Naive B cell (primary cell): ENCODE results near the gene PRKCE. TPM values are rescaled to one million over a fixed set of nuclear protein-coding genes. Genes with fewer than 3 reads are reported as not detected.

Source experiments
- ATAC-seq, 2 donors: fragments of 150-1000 bp; cut with Tn5 transposase; 2 replicates each; pipeline ENCODE4 v1.10.0; 2021; ENCODE audit warnings: low read depth in 2 of 2, mild to moderate bottlenecking in 2 of 2, moderate library complexity in 2 of 2
- DNase-seq: peaks from one replicate; pipeline ENCODE4 v3.0.0; 2022
- H3K27ac Mint-ChIP-seq, 6 donors: one replicate each; pipeline ENCODE4 v1.8.0; 2020 to 2022; ENCODE audit warnings: mild to moderate bottlenecking in 6 of 6, mixed read lengths in 6 of 6, moderate library complexity in 5 of 6, inconsistent platforms in 2 of 6
- H3K27me3 Mint-ChIP-seq, 3 donors: one replicate each; pipeline ENCODE4 v1.8.0; 2021 to 2022; ENCODE audit warnings: mixed read lengths in 3 of 3, mild to moderate bottlenecking in 1 of 3
- H3K36me3 Mint-ChIP-seq, 2 donors: one replicate each; pipeline ENCODE4 v1.8.0; 2020 to 2022; ENCODE audit warnings: mixed read lengths in 2 of 2, inconsistent platforms in 1 of 2, mild to moderate bottlenecking in 1 of 2
- H3K4me1 Mint-ChIP-seq, 3 donors: one replicate each; pipeline ENCODE4 v1.8.0; 2020 to 2022; ENCODE audit warnings: mixed read lengths in 3 of 3, inconsistent platforms in 1 of 3, mild to moderate bottlenecking in 1 of 3, moderate library complexity in 1 of 3
- H3K4me3 Mint-ChIP-seq, 8 donors: one replicate each; pipeline ENCODE4 v1.8.0; 2020 to 2022; ENCODE audit warnings: mild to moderate bottlenecking in 8 of 8, mixed read lengths in 8 of 8, moderate library complexity in 8 of 8, inconsistent platforms in 2 of 8
- H3K9me3 Mint-ChIP-seq, 7 donors: one replicate each; pipeline ENCODE4 v1.8.0; 2020 to 2022; ENCODE audit warnings: mixed read lengths in 7 of 7, mild to moderate bottlenecking in 5 of 7, inconsistent platforms in 2 of 7, moderate library complexity in 1 of 7
- polyA plus RNA-seq, 6 donors: library from polyadenylated mRNA; unstranded; fragments of 300-500 nt; fragmentation: Illumina TruSeq; gene quantifications; one replicate each; pipeline ENCODE4 v1.2.3, GENCODE V29; 2021; ENCODE audit warnings: low read depth in 6 of 6

PRKCE gene
- 10 to 100 TPM; 14.8 to 33.3 (median 23.2) TPM for polyA plus RNA-seq

DNA sequence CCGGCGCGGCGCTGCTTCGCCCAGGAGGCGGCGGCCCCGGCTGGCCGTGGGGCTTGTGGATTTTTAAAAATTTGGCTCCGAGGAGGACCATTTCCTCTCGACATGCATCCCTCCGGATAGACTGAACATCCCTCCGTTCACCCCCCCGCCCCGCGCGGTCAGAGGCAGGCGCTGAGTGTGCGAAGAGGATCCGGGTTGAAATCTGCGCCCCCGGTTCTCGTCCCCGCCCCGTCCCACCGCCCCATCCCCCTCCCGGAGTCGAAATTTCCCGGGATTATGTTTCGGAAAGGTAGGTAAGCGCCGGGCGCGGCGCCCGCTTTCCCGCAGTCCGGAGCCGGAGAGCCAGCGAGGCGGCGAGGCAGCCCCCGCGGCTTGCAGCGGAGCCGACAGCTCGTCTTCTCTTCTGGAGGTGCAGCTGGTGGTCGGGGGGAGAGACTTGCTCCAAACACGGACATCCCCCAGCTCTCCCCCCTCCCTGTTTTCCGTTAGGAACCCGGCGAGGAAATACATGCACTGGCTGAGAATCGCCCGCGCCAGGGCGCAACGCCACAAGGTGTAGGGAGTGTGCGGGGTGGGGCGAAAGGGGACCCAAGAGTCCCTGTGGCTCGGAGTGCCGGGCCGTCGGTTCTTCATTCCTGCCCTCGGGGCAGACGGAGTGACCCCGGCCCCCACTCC lies at the start of gene PRKCE:
PRKCE (plus strand) TSS at position 261 of the 675 bp plus-strand sequence.
- Mint-ChIP-seq H3K9me3 (peaks cover 0 to 4% (median 0%) of the 10 kb centered on the region in 7 donors), H3K4me1 (peaks cover 46 to 64% (median 61%) of the 10 kb centered on the region in 3 donors), H3K4me3 (peak within 1 kb of the TSS; percentile 80 to 99 (median 99)), H3K36me3 (peaks cover 0 to 8% of the 10 kb centered on the region in 2 donors), H3K27ac (peak within 1 kb of the TSS; percentile 95 to 99 (median 98)), H3K27me3 (no peaks in the 10 kb centered on the region)
- peak; percentile 18 for DNase-seq
- ATAC-seq: peak; percentile 12 to 19

DNA sequence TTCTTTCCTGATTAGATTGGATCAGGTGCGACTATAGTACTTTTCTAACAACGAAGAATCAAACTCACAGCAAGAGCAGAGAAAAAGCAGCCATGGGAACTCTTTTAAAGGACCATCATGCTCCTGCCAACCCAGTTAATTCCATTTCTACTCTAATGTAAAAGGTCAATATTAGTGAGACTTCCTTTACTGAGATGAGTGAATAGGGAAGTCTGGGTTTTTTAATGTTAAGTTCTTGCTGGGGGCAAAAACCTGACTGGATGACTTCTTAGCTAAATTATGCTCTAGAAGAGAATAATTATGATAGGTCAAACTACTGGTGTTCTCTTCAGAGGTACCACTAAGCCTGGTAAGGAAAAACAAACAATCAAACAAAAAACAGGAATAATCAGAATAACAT lies 48.9 kb upstream of the PRKCE start:
- Mint-ChIP-seq H3K27ac (peak overlapping the region in 4 of 6 donors; percentile 61 to 91 (median 72)), H3K27me3 (no peaks in the 10 kb centered on the region), H3K4me1 (peaks cover 6 to 22% (median 18%) of the 10 kb centered on the region in 3 donors), H3K9me3 (no peaks in the 10 kb centered on the region), H3K36me3 (peaks cover 20 to 40% of the 10 kb centered on the region in 2 donors), H3K4me3 (no peak overlapping the region)
- DNase-seq: no peak
- ATAC-seq: no peak

DNA sequence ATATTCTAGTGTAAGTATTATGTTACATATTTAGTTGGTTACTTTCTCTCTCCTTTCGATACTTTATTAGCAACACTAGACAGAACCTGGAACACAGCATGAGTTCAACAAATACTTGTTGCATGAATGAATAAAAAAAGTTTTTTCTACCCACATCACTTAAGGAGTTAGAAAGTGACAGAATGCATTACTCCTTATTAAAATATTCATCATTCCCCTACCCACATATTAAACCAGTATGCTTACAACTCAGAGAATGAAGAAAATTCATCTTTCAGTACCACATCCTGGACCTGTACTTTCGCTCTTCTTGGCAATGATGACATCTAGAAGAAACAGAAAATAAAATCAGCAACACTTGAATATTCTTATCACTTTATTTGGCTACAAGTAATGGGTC lies 46.4 kb upstream of the PRKCE start:
- no peak overlapping the region for H3K4me3 Mint-ChIP-seq
- H3K27me3 Mint-ChIP-seq: no peaks in the 10 kb centered on the region
- DNase-seq (no peak), ATAC-seq (no peak)
- no peaks in the 10 kb centered on the region for H3K9me3 Mint-ChIP-seq
- peaks cover 3 to 24% of the 10 kb centered on the region in 2 donors for H3K36me3 Mint-ChIP-seq
- peaks cover 19 to 34% (median 32%) of the 10 kb centered on the region in 3 donors for H3K4me1 Mint-ChIP-seq
- no peak overlapping the region for H3K27ac Mint-ChIP-seq

DNA sequence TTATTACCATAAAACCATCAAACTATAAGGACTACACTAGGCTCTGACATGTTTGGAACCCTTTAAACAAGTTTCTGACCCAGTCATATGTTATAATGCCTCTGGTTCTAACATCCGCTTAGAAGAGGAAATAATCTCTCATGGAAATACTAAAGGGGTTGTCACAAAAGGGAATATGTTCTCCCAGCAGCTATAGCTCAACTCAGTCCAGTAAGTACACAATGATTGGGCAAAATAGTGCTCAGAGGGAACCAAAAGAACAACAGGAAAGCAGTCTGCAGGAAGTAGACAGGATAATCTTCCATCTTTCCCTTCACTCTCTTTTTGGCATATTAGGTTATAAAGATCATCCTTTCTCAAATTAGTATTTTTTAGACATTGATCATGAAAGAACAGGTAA lies 44.7 kb upstream of the PRKCE start:
- Mint-ChIP-seq H3K4me3 (peak overlapping the region in 1 of 8 donors; percentile 39), H3K27ac (peak overlapping the region in 2 of 6 donors; percentile 7 to 33), H3K4me1 (peaks cover 35 to 38% (median 36%) of the 10 kb centered on the region in 3 donors), H3K27me3 (no peaks in the 10 kb centered on the region), H3K36me3 (peaks cover 3 to 17% of the 10 kb centered on the region in 2 donors), H3K9me3 (no peaks in the 10 kb centered on the region)
- DNase-seq: no peak
- no peak for ATAC-seq

DNA sequence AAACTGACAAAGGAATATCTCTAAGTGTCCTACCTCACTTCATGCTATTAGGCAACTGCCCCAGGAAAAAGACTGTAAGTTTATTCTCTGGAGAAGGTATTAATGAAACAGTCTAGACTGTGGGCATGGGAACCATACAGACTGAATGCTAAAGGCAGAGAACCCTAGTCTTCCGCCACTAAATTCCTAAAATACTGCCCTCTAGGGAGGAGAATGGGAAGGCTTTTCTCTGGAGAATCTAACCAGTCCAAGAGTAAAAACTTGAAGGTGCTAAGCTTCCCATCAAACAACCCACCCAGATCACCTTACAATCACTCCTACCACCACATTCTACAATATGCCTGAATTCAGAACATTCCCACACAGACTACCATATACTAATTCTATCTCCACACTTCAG lies 43.8 kb upstream of the PRKCE start:
- H3K36me3 Mint-ChIP-seq: peaks cover 3 to 15% of the 10 kb centered on the region in 2 donors
- peak overlapping the region in 1 of 8 donors; percentile 39 for H3K4me3 Mint-ChIP-seq
- H3K27me3 Mint-ChIP-seq: no peaks in the 10 kb centered on the region
- no peak overlapping the region for H3K27ac Mint-ChIP-seq
- peaks cover 35 to 41% (median 39%) of the 10 kb centered on the region in 3 donors for H3K4me1 Mint-ChIP-seq
- ATAC-seq (no peak), DNase-seq (no peak)
- H3K9me3 Mint-ChIP-seq: no peaks in the 10 kb centered on the region

DNA sequence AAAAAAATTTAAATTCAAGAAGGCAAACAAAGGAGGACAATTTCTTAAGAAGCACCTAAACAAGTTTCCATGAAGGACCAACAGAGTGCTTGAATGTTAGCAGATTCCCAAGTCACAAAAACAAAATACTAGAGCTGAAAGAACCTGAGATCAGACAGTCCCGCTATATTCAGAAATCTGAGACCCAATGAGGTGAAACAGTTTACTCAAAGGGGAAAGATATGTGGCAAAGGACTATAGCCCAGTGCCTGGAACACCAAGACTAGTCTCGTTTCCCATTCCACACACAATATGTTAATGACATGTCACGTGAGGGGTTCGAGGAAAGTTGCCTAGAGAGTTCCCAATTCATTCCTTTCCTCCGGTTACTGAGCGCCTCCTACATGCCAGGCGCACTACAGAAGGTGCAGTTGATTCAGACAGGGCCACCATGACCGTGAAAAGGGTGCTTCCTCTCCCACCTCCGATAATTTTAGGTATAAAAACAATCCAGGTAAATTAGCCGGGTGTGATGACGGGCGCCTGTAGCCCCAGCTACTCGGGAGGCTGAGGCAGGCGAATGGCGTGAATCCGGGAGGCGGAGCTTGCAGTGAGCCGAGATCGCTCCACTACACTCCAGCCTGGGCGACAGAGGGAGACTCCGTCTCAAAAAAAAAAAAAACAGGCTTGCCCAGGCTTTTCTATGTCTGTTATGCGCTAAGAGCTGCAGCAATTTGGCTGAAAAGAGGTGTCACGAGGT lies 41.0 kb upstream of the PRKCE start:
- Mint-ChIP-seq H3K27me3 (no peaks in the 10 kb centered on the region), H3K27ac (peak overlapping the region; percentile 98 to 99 (median 99)), H3K4me3 (peak overlapping the region; percentile 93 to 99 (median 98)), H3K4me1 (peaks cover 25 to 30% (median 29%) of the 10 kb centered on the region in 3 donors), H3K9me3 (no peaks in the 10 kb centered on the region), H3K36me3 (no peaks in the 10 kb centered on the region)
- DNase-seq (no peak), ATAC-seq (peak; percentile 66 to 69)

DNA sequence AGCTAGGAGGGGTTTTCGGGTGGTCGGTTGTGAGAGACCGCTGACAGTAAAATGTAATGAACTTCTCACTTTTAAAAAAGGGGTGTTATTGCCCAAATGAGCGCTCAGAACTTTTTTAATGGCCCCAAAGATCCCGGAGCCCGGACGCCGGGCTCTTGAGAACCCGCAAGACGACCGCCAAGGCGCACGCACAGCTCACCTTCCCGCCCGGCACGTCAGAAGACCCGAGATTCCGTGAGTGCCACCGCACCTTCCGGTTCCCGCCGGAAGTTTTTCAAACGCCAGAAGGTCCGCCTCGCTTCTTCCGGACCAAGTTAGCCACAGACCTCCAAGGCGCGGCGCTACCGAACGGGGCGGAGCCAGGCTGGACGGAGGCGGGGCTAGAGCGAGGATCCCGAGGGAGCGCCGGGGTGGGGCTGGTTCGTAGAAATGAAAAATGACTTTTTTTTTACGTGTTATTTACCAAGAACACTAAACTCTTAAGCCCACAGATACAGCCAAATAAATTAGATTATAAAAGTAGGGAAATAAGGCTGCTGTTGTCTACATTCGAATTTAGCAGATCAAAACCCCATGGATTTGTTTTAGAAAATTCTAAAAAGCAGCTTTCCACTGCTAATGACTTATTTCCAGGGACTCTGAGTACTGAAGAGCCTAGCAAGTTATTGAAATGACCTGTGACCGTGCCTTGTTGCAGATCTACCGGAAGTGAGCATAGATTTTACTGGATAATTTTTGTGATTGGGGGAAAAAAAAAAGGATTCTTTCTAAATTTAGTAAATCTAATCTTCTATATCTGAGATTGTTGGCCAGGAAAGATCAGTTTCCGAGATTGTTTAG lies 40.2 kb upstream of the PRKCE start, which contains the start of gene SRBD1:
SRBD1 (minus strand) TSS at position 248 of the 840 bp plus-strand sequence. CDS start 5,826 bp downstream, outside the sequence.
- peaks cover 25 to 30% (median 29%) of the 10 kb centered on the region in 3 donors for H3K4me1 Mint-ChIP-seq
- H3K27me3 Mint-ChIP-seq: no peaks in the 10 kb centered on the region
- ATAC-seq (peak; percentile 88), DNase-seq (peak; percentile 91)
- H3K27ac Mint-ChIP-seq: peak within 1 kb of the TSS; percentile 98 to 99 (median 99)
- no peaks in the 10 kb centered on the region for H3K36me3 Mint-ChIP-seq
- H3K4me3 Mint-ChIP-seq: peak within 1 kb of the TSS; percentile 93 to 99 (median 98)
- no peaks in the 10 kb centered on the region for H3K9me3 Mint-ChIP-seq

DNA sequence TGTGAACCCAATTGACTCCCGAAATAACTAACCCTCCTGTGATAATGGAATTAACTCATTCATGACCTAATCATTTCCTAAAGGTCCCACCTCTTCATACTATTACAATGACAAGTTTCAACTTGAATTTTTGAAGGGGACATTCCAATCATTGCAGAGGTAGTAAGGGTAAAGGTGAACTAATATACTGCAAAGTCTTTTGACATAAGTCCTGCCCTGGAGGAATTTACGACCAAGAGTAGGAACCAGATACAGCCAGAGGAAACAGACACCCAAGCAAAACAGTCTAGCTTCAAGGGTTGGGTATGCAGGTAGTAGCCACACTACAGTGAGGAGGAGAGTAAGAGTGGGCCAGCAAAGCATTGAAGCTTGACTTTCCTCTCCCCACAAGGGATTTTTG lies 39.2 kb upstream of the PRKCE start:
- Mint-ChIP-seq H3K27ac (peak overlapping the region in 4 of 6 donors; percentile 39 to 98 (median 52)), H3K9me3 (no peaks in the 10 kb centered on the region), H3K4me3 (peak overlapping the region in 4 of 8 donors; percentile 31 to 99 (median 96)), H3K27me3 (no peaks in the 10 kb centered on the region), H3K4me1 (peaks cover 25 to 29% (median 26%) of the 10 kb centered on the region in 3 donors), H3K36me3 (no peaks in the 10 kb centered on the region)
- ATAC-seq (no peak), DNase-seq (no peak)

DNA sequence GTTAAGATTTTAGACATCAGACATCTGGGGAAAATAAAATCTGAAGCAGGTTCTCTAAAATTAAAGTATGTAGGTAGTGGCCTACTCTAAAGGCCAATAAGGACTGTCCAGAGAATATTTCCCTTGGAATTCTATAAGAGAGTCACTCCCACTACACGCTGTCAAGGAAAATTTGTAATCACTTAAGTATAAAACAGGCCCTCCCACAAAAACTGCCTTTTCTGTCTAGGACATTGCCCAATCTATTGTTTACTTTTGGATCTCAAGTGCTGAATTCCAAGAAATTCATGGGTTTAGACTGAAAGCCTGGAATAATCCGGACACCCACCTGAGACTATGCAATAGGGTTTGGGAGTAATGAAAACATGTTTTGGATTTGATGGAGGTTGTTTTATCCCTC lies 38.7 kb upstream of the PRKCE start:
- no peak for ATAC-seq
- Mint-ChIP-seq H3K36me3 (no peaks in the 10 kb centered on the region), H3K4me1 (peaks cover 25 to 29% (median 25%) of the 10 kb centered on the region in 3 donors), H3K4me3 (peak overlapping the region in 1 of 8 donors; percentile 98), H3K27ac (peak overlapping the region in 1 of 6 donors; percentile 98), H3K27me3 (no peaks in the 10 kb centered on the region), H3K9me3 (no peaks in the 10 kb centered on the region)
- DNase-seq: no peak

DNA sequence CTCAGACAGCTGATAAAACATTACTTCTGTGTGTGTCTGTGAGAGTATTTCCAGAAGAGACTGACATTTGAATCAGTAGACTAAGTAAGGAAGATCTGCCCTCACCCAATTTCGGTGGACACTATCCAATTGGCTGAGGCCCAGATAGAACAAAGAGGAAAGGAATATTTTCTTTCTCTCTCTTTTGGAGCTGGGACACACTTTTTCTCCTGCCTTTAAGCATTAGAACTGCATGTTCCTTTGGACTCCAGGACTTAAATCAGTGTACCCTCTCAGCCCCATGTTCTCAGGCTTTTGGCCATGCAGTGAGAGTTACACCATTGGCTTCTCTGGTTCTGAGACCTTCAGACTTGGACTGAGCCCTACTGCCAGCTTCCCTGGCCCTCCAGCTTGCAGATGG lies 37.1 kb upstream of the PRKCE start:
- Mint-ChIP-seq H3K27ac (peak overlapping the region in 1 of 6 donors; percentile 62), H3K4me1 (peaks cover 16 to 23% (median 18%) of the 10 kb centered on the region in 3 donors), H3K27me3 (no peaks in the 10 kb centered on the region), H3K9me3 (no peaks in the 10 kb centered on the region), H3K4me3 (peak overlapping the region in 1 of 8 donors; percentile 55), H3K36me3 (no peaks in the 10 kb centered on the region)
- no peak for DNase-seq
- ATAC-seq: no peak

DNA sequence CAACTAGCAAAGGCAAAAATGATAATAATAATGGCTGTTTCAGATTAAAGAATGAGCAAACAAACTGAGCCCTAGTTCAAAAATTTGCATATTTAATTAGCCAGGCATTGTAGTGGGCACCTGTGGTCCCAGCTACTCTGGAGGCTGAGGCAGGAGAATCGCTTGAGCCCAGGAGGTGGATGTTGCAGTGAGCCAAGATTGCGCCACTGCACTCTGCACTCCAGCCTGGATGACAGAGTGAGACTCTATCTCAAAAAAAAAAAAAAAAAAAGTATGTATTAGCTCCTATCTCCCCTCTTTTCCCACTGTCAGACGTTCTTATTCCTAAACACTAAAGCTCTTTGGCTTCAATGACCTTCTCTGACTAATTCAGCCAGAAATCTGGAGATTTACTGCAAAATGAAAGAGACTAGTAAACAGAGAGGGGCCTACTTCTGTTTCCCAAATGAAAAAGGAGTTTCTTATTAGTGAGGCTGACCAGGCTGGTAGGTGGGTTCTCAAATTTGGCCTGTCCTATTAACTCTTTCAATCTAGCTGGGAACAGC lies 36.5 kb upstream of the PRKCE start:
- Mint-ChIP-seq H3K27me3 (no peaks in the 10 kb centered on the region), H3K4me1 (peaks cover 10 to 18% (median 14%) of the 10 kb centered on the region in 3 donors), H3K4me3 (no peak overlapping the region), H3K27ac (peak overlapping the region in 1 of 6 donors; percentile 42), H3K9me3 (no peaks in the 10 kb centered on the region), H3K36me3 (no peaks in the 10 kb centered on the region)
- no peak for ATAC-seq
- DNase-seq: no peak

DNA sequence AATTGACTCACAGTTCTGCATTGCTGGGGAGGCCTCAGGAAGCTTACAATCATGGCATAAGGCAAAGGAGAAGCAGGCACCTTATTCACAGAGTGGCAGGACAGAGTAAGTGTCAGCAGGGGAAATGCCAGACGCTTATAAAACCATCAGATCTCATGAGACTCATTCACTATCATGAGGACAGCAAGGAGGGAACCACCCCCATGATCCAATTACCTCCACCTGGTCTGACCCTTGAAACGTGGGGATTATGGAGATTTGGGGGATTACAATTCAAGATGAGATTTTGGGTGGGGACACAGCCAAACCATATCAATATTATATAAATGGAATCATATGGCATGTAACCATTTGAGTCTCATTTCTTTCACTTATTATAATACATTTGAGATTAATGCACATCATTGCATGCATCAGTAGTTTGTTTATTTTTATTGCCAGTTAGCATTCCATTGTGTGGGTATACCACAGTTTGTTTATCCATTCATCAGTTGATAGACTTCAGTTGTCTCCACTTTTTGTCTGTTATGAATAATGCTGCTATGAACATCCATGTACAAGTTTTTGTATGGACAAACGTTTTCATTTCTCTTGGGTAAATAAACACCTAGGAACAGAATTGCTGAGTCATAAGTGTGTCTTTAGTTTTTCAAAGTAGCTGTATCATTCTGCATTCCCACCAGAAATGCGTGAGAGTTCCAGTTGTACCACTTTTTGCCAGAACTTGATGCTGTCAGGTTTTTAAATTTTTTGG lies 34.6 kb upstream of the PRKCE start:
- ATAC-seq: no peak
- DNase-seq: no peak
- Mint-ChIP-seq H3K4me3 (no peak overlapping the region), H3K27me3 (peaks cover 0 to 6% (median 0%) of the 10 kb centered on the region in 3 donors), H3K36me3 (no peaks in the 10 kb centered on the region), H3K27ac (no peak overlapping the region), H3K4me1 (peaks cover 0 to 6% (median 5%) of the 10 kb centered on the region in 3 donors), H3K9me3 (no peaks in the 10 kb centered on the region)
